Gastroesophageal sphincter (tissue), 3 donors: ENCODE results near the gene NAA60.

Experiments
- CTCF ChIP-seq, 4 experiments: fragments of 200-600 bp in 2 of 4; fragments of 450-650 bp in 2 of 4; sonication (generic) in 1 of 4; IDR thresholded peaks; one replicate each; pipeline ENCODE4 v1.5.1; 2017 to 2019; ENCODE audit warnings: antibody characterized with exemption in 4 of 4, mild to moderate bottlenecking in 2 of 4, moderate library complexity in 2 of 4
- EP300 ChIP-seq: sonication (generic); formaldehyde crosslinking; IDR thresholded peaks from one replicate; pipeline ENCODE4 v1.6.1; 2017; ENCODE audit warnings: antibody characterized with exemption, mild to moderate bottlenecking

GRCh38 chr16:3408561-3409197 is 34.8 kb upstream of the NAA60 start:
- TF ChIP-seq EP300 (no peak), CTCF (IDR thresholded peaks at IDR 0.05) (no peak)
